GM18502 (cell line): ENCODE measurements around the gene FOXP1.

Experiments
- ATAC-seq: cut with Tn5 transposase; IDR thresholded peaks from one replicate; pipeline ENCODE4 v1.9.1; 2021; ENCODE audit warnings: mild to moderate bottlenecking; ENCODE audit not compliant: unreplicated experiment, poor library complexity

Gene FOXP1

GRCh38 chr3:71207632-71208031 lies 375.9 kb downstream of the FOXP1 start:
- no peak for ATAC-seq

- ATAC-seq = no peak
Measured at GRCh38 chr3:71206305-71207165, 377.0 kb downstream of the FOXP1 start.

DNA sequence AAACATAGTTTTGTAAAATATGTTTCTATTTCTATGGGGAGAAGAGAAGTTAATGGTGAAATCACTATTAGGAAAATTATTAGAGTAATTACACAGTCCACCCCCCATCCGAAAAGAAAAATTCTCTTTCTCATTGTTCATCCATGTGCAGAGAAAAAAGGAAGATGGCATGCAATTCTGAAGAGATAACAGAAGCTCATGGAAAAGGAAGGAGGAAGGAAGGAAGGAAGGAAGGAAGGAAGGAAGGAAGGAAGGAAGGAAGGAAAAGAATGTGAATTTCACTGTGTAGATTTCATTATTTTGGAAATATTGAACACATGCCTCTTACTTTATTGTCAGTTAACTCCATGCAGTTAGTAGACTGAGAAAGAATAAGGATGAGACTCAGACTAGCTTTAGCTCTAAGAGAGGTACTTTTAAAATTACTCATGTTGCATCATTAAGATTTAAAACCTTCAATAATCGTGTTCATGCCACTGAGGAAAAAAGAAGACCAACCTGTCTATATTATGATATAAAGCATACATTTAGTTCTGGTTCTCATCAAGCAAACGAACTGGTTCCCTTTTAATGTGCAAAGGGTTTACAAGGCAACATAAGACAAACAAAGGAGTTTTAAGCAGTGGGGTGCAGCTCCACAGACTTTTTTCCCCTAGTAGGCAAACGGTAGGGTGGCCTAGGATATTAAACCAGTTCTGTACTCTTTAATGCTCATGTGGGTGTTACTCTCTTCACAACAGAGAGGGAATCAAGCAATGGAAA lies 379.6 kb downstream of the FOXP1 start:
- ATAC-seq = no peak

GRCh38 chr3:71202848-71203533 lies 380.5 kb downstream of the FOXP1 start:
- ATAC-seq = no peak

- ATAC-seq = no peak
Measured at GRCh38 chr3:71201939-71202338, 381.6 kb downstream of the FOXP1 start.

DNA sequence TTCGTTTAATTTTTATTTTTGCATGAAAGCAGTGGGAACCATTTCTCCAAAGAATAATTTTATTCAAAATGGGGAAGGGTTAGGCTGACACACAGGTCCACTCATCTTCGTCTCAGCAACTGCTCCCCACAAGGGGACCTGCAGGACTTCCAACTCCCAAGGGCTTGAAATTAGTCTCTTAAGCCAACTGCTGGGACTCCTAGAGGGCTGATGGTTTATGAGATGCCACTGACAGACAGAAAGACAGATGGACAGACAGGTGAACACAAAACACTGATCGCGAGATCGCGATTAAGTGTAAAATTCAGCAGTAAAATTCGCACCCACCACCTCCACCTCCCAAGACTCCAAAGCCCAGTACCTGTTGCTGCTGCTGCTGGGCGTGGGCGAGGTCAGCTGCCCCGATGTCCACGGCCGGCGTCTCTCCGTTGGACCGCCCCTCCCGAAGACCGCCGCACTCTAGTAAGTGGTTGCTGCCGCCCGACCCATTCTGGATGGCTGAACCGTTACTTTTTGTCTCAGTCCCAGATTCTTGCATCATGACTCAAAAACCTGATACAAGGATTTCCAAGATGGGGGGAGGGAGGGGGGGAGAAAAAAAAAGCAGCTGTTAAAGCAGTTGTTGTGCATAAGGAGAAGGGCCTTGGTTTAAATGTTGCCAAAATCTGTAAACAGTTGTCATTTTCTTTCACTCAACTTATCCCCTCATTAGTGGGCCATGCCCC lies 385.5 kb downstream of the FOXP1 start:
- no peak for ATAC-seq

DNA sequence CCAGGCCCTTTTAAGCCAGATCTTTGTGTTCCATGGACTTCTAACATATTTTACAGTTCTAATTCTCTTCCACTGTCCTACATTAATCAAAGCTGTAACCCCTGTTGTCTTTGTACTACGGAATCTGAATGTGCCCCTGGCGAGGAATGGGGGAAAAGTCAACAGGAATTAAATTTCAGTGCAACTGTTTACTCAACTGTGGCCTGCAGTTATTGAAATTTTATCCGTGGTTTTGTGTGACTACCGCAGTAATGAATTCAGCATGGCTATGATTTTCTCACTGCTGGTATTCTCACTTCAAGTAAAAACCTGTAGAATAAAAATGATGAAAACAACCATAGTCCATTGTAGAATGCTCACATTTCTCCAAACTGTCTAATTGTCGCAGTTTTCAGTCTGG lies 388.0 kb downstream of the FOXP1 start:
- no peak for ATAC-seq

DNA sequence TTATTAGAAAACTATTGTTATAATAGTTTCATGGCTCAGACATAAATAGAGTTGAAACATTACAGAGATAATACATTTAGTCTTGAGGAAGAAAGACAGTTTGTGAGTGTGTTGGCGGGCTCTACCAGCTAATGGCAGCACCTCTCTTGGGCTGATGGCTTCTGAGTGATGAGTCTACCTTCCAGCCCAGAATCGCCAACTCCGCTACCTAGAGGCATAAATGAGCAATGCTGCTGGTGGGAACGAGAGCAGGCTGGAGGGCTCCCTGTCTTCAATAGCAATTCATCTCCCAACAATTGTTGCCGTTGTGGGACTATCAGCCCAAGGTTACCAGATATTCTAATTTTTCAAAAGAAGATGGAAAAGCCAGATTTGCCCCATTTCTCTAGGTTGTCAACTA lies 388.7 kb downstream of the FOXP1 start:
- no peak for ATAC-seq

DNA sequence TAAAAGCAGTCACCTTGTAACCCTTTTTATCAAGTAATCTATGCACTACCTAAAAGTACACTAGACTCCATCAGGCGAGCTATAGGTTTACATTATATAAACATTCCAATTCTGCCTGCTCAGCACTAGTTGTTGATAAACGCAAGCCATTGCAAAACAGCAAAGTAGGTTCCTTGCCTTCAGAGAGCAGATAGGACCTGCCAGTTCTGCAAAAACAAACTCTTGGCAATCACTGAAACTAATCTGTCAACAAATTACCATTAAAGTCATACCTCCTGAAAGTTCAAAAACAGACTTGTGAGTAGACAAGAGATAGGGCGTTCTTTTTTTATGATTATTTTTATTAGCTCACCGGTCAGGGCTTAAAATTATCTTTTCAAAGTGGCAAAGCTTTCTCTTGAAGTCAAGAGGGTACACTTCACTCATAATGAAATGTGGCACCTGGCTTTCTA lies 392.5 kb downstream of the FOXP1 start:
- ATAC-seq = no peak

GRCh38 chr3:71189480-71189879 lies 394.0 kb downstream of the FOXP1 start:
- ATAC-seq = no peak

GRCh38 chr3:71187715-71188114 lies 395.8 kb downstream of the FOXP1 start:
- no peak for ATAC-seq

GRCh38 chr3:71186801-71187200 lies 396.7 kb downstream of the FOXP1 start:
- no peak for ATAC-seq

DNA sequence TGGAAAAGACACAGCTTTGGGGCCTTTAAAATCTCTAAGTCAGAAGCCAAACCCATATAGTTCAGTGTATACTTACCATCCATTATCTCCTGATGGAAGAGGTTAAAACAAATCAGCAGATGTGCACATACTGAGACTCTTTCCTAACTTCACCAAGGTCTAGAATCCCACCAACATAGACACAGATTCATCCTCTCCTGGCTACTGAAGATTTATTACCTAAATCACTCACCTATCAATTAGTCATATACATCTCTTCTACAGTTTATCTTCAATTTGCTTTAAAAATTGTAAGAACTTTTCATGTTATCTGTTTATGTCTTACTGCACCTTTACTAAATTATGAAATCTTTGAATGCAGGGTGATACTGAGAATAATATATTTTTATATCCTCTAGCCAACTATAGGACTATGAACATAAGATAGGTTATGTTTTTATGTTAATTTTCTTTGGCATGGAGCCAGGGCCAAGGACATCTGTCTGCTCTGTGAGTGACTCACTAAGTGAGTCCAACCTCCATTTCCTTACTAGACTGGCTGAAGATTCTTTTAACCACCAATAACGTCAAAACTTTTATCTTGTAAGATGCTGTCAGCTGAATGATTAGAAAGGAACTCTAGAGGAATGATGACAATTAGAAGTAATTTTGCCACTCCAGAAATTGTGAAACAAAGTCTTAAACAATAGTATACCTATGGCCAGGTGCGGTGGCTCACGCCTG lies 397.6 kb downstream of the FOXP1 start:
- ATAC-seq = no peak

DNA sequence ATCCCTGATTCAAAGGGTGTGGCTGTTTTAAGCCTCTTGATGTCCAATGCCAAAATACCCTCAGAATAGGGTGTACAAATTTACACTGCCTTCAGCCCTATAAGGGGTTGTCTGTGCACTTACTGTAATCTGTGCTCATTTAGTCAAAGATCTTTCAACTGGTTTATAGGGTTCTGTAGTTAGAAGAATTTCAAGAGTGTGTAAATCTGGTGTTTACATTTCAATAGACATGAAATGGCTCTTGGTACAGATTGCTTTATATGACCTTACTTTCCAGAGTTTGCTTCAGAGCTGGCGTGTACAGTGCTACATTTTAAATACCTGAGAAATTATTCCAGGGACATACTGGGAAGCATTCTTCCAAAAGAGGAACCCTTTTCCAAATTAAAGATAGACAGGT lies 399.3 kb downstream of the FOXP1 start:
- ATAC-seq = no peak

DNA sequence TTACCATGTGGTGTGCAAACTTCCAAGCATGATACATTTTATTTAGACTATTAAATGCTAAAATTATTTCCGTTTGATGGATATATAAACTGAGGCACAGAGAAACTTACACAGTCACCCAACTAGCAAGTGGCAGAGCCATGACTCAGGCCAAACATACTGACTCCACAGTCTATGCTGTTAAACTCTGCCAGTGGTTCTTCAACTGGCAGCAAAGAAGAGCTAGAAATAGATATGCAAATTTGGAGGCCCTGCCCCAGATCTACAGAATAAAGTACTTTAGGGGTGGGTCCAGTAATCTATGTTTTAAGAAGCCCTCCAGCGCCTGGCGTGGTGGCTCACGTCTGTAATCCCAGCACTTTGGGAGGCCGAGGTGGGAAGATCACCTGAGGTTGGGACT lies 400.0 kb downstream of the FOXP1 start:
- no peak for ATAC-seq

- no peak for ATAC-seq
Measured at GRCh38 chr3:71180524-71180923, 403.0 kb downstream of the FOXP1 start.

- no peak for ATAC-seq
Measured at GRCh38 chr3:71177375-71177774, 406.2 kb downstream of the FOXP1 start.

DNA sequence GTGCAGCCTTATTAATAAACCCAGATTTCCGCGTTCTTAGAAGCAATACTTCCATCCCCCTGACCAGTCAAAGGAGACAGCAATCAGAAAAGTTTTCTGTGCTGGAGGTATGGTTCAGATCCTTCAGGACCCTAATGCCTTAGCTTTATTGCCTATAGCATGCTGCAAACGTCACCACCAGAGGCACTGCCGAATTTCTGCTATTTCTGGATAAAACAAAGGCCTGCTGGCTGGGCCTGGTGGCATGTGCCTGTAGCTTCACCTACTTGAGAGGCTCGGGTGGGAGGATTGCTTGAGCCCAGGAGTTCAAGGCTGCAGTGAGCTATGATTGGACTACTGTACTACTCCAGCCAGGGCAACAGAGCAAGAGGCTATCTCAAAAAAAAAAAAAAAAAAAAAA lies 407.2 kb downstream of the FOXP1 start:
- ATAC-seq = no peak

DNA sequence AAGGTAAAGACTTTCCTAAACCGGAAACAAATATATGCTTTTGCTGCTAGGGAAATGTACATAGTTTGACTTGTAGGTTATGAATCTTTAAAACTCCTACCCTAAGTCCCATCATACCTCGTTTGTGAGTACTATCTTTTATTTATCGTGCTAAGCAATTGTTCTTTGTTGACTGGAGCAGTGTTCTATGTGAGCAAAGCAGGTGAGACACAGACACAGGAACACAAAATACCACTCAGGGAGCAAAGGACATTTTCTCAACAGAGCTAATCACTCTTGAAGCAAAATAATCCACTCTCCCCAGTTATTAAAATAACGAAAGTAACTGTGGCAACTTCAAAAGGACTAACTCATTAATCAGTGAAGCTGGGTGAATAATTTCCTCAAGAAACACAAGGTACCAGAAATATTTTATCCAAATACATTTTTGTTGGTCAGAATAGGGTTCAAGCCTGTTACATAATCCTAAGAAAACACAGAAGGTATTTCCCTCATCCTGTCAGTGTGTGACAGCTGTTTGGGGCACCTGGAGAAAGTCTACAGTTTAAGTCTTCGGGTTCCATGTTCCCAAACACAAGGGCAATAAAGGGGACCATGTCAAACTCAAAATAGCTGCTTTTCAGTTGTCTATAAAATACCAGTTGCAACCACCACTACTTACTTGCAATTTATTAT lies 407.7 kb downstream of the FOXP1 start:
- no peak for ATAC-seq
